ENCODE data around the gene CNN2.

Gene CNN2

DNA sequence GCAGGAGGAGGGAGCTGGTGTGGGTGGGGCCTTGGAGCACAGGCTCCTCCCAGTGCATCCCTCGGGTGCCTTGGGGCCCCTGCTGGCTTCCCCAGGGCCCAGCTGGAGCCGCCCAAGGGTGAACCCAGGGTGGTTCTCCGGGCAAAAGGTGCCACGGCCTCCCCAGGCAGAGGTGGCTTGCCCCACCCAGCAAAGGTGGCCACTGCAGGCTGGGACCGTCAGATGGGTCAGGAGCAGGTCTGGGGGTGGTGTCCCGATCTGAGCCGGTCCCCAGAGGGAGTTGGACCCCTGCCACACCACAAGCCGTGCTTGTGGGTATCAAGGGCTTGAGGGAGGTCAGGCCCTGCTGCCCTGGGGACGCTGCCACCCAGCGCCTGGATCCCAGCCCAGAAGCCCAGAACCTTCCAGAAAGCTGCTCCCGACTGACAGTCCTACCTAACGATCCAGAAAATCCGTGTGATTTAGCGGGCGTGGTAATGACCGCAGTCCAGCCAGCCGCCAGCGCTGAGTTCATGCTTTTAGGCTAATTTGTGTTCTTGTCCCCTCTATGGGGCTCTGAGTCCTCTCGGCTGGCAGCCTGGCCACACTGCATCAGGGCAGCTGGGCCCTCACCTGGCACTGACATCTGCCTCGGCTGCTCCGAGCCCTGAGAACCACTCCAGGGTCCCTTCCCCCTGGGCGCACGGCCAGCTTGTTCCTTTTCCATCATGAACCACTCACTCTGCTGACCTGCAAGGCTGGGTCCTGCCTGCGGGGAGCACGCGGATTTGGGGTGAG is 31.2 kb upstream of the CNN2 start:
- ATAC-seq (ENCODE audit: insufficient read depth, low read depth) (no peak), DNase-seq (no peak)
- H3K4me1 ChIP-seq (ENCODE audit: insufficient read depth, low read length), result peaks cover 9% of the 10 kb centered on the region
- peaks cover 36% of the 10 kb centered on the region for H4K20me1 ChIP-seq (ENCODE audit: insufficient read depth, low read length)
- H3K79me2 ChIP-seq (ENCODE audit: insufficient read depth, low read length), result no peaks in the 10 kb centered on the region
- TF ChIP-seq, protein P1, sequence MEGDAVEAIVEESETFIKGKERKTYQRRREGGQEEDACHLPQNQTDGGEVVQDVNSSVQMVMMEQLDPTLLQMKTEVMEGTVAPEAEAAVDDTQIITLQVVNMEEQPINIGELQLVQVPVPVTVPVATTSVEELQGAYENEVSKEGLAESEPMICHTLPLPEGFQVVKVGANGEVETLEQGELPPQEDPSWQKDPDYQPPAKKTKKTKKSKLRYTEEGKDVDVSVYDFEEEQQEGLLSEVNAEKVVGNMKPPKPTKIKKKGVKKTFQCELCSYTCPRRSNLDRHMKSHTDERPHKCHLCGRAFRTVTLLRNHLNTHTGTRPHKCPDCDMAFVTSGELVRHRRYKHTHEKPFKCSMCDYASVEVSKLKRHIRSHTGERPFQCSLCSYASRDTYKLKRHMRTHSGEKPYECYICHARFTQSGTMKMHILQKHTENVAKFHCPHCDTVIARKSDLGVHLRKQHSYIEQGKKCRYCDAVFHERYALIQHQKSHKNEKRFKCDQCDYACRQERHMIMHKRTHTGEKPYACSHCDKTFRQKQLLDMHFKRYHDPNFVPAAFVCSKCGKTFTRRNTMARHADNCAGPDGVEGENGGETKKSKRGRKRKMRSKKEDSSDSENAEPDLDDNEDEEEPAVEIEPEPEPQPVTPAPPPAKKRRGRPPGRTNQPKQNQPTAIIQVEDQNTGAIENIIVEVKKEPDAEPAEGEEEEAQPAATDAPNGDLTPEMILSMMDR (IDR thresholded peaks at IDR 0.05; ENCODE audit: borderline replicate concordance, extremely low read depth, low read length, poor library complexity, severe bottlenecking), result no peak
- no peak for TF ChIP-seq EZH2 (IDR thresholded peaks at IDR 0.05; ENCODE audit: borderline replicate concordance, low read depth, low read length, severe bottlenecking)
- peaks cover 6% of the 10 kb centered on the region for H3K27me3 ChIP-seq (ENCODE audit: insufficient read depth, low read length, poor library complexity)
- H3K27ac ChIP-seq (ENCODE audit: low read length), result no peak overlapping the region
- no peak overlapping the region for H2AFZ ChIP-seq (ENCODE audit: low read depth, low read length)
- no peak overlapping the region for H3K4me2 ChIP-seq (ENCODE audit: insufficient read depth, low read length)
- H3K9ac ChIP-seq (ENCODE audit: low read depth, low read length), result no peak overlapping the region
- no peak overlapping the region for H3K4me3 ChIP-seq (ENCODE audit: low read depth in 1 of 2, low read length in 2 of 2)
- peaks cover 38% of the 10 kb centered on the region for H3K36me3 ChIP-seq (ENCODE audit: insufficient read depth, low read length)
- H3K9me3 ChIP-seq (ENCODE audit: insufficient read depth, low read length, severe bottlenecking), result no peaks in the 10 kb centered on the region

GRCh38 chr19:996051-996838 is 30.2 kb upstream of the CNN2 start:
- H3K36me3 ChIP-seq (ENCODE audit: insufficient read depth, low read length), result peaks cover 28% of the 10 kb centered on the region
- no peak overlapping the region for H2AFZ ChIP-seq (ENCODE audit: low read depth, low read length)
- TF ChIP-seq, protein P1 (IDR thresholded peaks at IDR 0.05; ENCODE audit: borderline replicate concordance, extremely low read depth, low read length, poor library complexity, severe bottlenecking), result no peak
- no peak for TF ChIP-seq EZH2 (IDR thresholded peaks at IDR 0.05; ENCODE audit: borderline replicate concordance, low read depth, low read length, severe bottlenecking)
- H3K4me3 ChIP-seq (ENCODE audit: low read depth in 1 of 2, low read length in 2 of 2), result no peak overlapping the region
- H3K9me3 ChIP-seq (ENCODE audit: insufficient read depth, low read length, severe bottlenecking), result no peaks in the 10 kb centered on the region
- peaks cover 28% of the 10 kb centered on the region for H4K20me1 ChIP-seq (ENCODE audit: insufficient read depth, low read length)
- no peak overlapping the region for H3K27ac ChIP-seq (ENCODE audit: low read length)
- H3K27me3 ChIP-seq (ENCODE audit: insufficient read depth, low read length, poor library complexity), result peaks cover 6% of the 10 kb centered on the region
- peak overlapping the region; percentile 12; the same call in 1 of the 2 replicates for H3K4me2 ChIP-seq (ENCODE audit: insufficient read depth, low read length)
- H3K9ac ChIP-seq (ENCODE audit: low read depth, low read length), result no peak overlapping the region
- peak; percentile 57 for DNase-seq
- peaks cover 9% of the 10 kb centered on the region for H3K4me1 ChIP-seq (ENCODE audit: insufficient read depth, low read length)
- H3K79me2 ChIP-seq (ENCODE audit: insufficient read depth, low read length), result no peaks in the 10 kb centered on the region
- ATAC-seq (ENCODE audit: insufficient read depth, low read depth), result peak; percentile 62

DNA sequence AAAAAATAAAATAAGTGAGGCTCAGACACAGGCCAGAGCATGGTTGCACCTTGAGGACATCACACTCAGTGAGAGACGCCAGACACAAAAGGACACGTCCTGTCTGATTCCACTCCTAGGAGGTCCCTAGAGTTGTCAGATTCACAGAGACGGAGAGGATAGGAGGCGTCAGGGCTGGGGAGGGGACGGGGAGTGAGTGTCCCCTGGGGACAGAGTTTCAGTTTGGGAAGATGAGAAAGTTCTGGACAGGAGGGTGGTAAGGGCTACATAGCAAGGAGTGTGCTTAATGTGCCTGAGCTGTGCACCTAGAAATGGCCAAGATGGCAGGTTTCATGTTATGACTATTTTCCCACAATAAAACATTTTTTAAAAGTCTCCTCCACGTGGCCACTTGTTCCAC is 28.3 kb upstream of the CNN2 start:
- H3K79me2 ChIP-seq (ENCODE audit: insufficient read depth, low read length), result no peaks in the 10 kb centered on the region
- no peaks in the 10 kb centered on the region for H3K9me3 ChIP-seq (ENCODE audit: insufficient read depth, low read length, severe bottlenecking)
- no peak for TF ChIP-seq EZH2 (IDR thresholded peaks at IDR 0.05; ENCODE audit: borderline replicate concordance, low read depth, low read length, severe bottlenecking)
- TF ChIP-seq, protein P1 (IDR thresholded peaks at IDR 0.05; ENCODE audit: borderline replicate concordance, extremely low read depth, low read length, poor library complexity, severe bottlenecking), result no peak
- no peak overlapping the region for H3K27ac ChIP-seq (ENCODE audit: low read length)
- peaks cover 9% of the 10 kb centered on the region for H3K4me1 ChIP-seq (ENCODE audit: insufficient read depth, low read length)
- no peak overlapping the region for H2AFZ ChIP-seq (ENCODE audit: low read depth, low read length)
- peaks cover 25% of the 10 kb centered on the region for H4K20me1 ChIP-seq (ENCODE audit: insufficient read depth, low read length)
- peaks cover 6% of the 10 kb centered on the region for H3K27me3 ChIP-seq (ENCODE audit: insufficient read depth, low read length, poor library complexity)
- no peak for ATAC-seq (ENCODE audit: insufficient read depth, low read depth)
- no peak for DNase-seq
- no peak overlapping the region for H3K4me2 ChIP-seq (ENCODE audit: insufficient read depth, low read length)
- peaks cover 15% of the 10 kb centered on the region for H3K36me3 ChIP-seq (ENCODE audit: insufficient read depth, low read length)
- no peak overlapping the region for H3K9ac ChIP-seq (ENCODE audit: low read depth, low read length)
- no peak overlapping the region for H3K4me3 ChIP-seq (ENCODE audit: low read depth in 1 of 2, low read length in 2 of 2)

Measured in DND-41 (cell line).